SU-DHL-6 (cell line): Measurements from ENCODE around the gene OBSCN.

Source experiments
- H2AFZ ChIP-seq: fragments of 200-600 bp; sonication (generic); 2 replicates; pipeline ENCODE4 v1.6.1; 2014; ENCODE audit warnings: low read depth, mild to moderate bottlenecking, moderate library complexity, mixed read lengths, antibody characterized with exemption, low read length; ENCODE audit not compliant: severe bottlenecking
- H3F3A ChIP-seq: fragments of 200-600 bp; shearing (Covaris generic); 2 replicates; pipeline ENCODE4 v1.6.0; 2016; ENCODE audit warnings: antibody characterized with exemption, mild to moderate bottlenecking; ENCODE audit not compliant: insufficient read depth
- H3K27ac ChIP-seq: fragments of 200-600 bp; sonication (generic); 2 replicates; pipeline ENCODE4 v1.5.1; 2016; ENCODE audit warnings: low read depth, mild to moderate bottlenecking, low read length, moderate library complexity, mixed read lengths
- H3K27me3 ChIP-seq: fragments of 200-600 bp; sonication (generic), shearing (Covaris generic); 2 replicates; pipeline ENCODE4 v1.6.0; 2014; ENCODE audit warnings: mild to moderate bottlenecking, low read length
- H3K36me3 ChIP-seq: fragments of 200-600 bp; sonication (generic); 2 replicates; pipeline ENCODE4 v1.6.1; 2014; ENCODE audit warnings: mild to moderate bottlenecking, low read length, mixed read lengths
- H3K4me2 ChIP-seq: fragments of 300-600, 200-600 bp; shearing (Covaris generic), sonication (generic); 2 replicates; pipeline ENCODE4 v1.6.0; 2014; ENCODE audit warnings: low read length, low read depth, mild to moderate bottlenecking; ENCODE audit not compliant: poor library complexity, severe bottlenecking
- H3K4me3 ChIP-seq: fragments of 200-600 bp; sonication (generic); 2 replicates; pipeline ENCODE4 v1.5.1; 2014; ENCODE audit warnings: antibody characterized with exemption, low read length, mild to moderate bottlenecking, mixed read lengths; ENCODE audit not compliant: insufficient read depth, poor library complexity, severe bottlenecking
- H3K79me2 ChIP-seq: fragments of 200-600 bp; sonication (generic); 2 replicates; pipeline ENCODE4 v1.6.1; 2014; ENCODE audit warnings: mild to moderate bottlenecking, low read length, moderate library complexity; ENCODE audit not compliant: insufficient read depth
- H3K9ac ChIP-seq: fragments of 200-600 bp; sonication (generic); 2 replicates; pipeline ENCODE4 v1.7.0; 2014; ENCODE audit warnings: mild to moderate bottlenecking, low read length
- H3K9me2 ChIP-seq: fragments of 200-600 bp; sonication (generic); replicated peaks from 2 replicates; pipeline ENCODE4 v1.6.1; 2014; ENCODE audit warnings: low read length; ENCODE audit not compliant: insufficient read depth
- H3K9me3 ChIP-seq: fragments of 200-600 bp; sonication (generic); 2 replicates; pipeline ENCODE4 v1.6.1; 2014; ENCODE audit warnings: low read length, mixed read lengths; ENCODE audit not compliant: insufficient read depth
- H4K20me1 ChIP-seq: fragments of 200-600 bp; sonication (generic); 2 replicates; pipeline ENCODE4 v1.6.1; 2014; ENCODE audit warnings: low read depth, mild to moderate bottlenecking, antibody characterized with exemption, low read length, moderate library complexity, mixed read lengths
- EZH2phosphoT487 ChIP-seq: fragments of 200-600 bp; sonication (generic), shearing (Covaris generic); conservative IDR thresholded peaks from 2 replicates; pipeline ENCODE4 v1.6.1; 2018; ENCODE audit warnings: mild to moderate bottlenecking, antibody characterized with exemption, low read length, moderate library complexity, mixed read lengths
- TF ChIP-seq, protein P1 (sequence below): fragments of 200-600 bp; sonication (generic); IDR thresholded peaks from one replicate; pipeline ENCODE4 v1.5.1; 2017; ENCODE audit warnings: antibody characterized with exemption, mild to moderate bottlenecking, low read length, moderate library complexity; ENCODE audit not compliant: insufficient read depth, poor library complexity, severe bottlenecking

OBSCN gene

DNA sequence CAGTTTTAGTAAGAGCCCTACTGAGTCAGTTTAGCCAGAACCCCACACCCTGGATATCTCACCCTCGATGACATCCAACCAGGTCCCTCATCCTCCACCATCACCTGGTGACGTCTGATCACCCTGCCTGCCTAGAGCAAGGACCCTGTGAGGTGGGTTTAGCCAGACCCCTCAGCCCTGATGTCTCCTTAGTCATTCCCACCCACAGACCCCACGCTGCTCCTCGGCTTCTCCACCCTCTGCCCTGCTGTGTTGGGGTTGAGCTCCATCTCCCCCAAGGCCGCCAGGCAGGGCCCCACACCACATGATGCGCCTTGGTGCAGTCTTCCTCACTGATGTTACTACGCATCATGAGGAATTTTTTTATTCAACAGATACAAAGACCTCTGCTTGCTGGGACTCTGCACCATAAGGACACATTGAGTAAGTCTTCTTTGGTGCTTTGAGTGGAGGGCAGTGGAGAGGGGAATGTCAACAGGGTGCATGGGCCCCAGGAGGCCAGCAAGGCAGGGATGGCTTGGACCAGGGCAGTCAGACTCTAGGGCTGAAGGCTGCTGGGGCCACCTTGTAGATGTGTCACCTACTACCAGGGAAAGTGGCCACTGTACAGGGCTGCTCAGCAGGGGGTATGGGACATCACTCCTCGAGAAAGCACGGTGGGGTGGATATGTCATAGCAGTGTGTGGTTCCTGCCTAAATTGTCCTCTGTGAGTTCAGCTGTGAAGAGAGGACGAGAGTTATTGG, 43.9 kb upstream of the OBSCN start:
- Histone ChIP-seq H3K27ac (no peak overlapping the region), H4K20me1 (no peaks in the 10 kb centered on the region), H3K79me2 (no peaks in the 10 kb centered on the region), H3K9ac (no peak overlapping the region), H3K4me3 (no peak overlapping the region), H3K36me3 (no peaks in the 10 kb centered on the region), H2AFZ (no peak overlapping the region), H3K9me2 (no peaks in the 10 kb centered on the region), H3F3A (no peaks in the 10 kb centered on the region), H3K4me2 (no peak overlapping the region), H3K9me3 (no peaks in the 10 kb centered on the region), H3K27me3 (no peaks in the 10 kb centered on the region)
- TF ChIP-seq, protein P1, sequence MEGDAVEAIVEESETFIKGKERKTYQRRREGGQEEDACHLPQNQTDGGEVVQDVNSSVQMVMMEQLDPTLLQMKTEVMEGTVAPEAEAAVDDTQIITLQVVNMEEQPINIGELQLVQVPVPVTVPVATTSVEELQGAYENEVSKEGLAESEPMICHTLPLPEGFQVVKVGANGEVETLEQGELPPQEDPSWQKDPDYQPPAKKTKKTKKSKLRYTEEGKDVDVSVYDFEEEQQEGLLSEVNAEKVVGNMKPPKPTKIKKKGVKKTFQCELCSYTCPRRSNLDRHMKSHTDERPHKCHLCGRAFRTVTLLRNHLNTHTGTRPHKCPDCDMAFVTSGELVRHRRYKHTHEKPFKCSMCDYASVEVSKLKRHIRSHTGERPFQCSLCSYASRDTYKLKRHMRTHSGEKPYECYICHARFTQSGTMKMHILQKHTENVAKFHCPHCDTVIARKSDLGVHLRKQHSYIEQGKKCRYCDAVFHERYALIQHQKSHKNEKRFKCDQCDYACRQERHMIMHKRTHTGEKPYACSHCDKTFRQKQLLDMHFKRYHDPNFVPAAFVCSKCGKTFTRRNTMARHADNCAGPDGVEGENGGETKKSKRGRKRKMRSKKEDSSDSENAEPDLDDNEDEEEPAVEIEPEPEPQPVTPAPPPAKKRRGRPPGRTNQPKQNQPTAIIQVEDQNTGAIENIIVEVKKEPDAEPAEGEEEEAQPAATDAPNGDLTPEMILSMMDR = no peak
- TF ChIP-seq EZH2phosphoT487 = no peak

DNA sequence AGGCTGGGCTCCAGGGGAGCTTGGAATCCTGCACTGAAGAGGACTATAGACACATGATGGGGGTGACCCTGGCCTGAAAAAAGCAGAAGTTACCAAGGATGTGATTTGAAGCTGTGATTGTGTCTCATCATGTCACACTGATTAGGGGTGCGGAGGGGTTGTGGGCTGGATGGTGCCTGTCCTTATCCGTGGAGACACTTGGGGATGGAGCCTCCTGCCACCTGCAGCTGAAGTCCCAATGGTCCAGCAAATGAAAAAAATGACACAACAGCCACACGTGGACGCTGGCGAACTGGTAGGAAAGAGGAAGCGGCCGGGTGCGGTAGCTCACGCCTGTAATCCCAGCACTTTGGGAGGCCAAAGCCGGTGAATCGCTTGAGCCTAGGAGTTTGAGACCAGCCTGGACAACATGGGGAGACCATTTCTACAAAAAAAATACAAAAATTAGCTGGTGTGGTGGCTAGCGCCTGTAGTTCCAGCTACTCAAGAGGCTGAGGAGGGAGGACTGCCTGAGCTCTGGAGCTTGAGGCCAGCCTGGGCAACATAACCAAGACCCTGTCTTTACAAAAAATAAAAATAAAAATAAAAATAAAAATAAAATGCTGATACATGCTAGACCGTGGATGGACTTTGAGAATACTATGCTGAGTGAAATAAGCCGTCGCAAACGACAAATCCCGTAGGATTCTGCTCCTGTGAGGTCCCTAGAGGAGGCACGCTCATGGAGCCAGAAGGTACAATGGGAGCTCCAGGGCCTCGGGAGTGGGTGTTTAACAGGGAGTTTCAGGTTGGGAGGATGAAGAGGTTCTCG, 43.1 kb upstream of the OBSCN start:
- Histone ChIP-seq H3K9me2 (no peaks in the 10 kb centered on the region), H3K9ac (peak overlapping the region; percentile 62), H3K27me3 (no peaks in the 10 kb centered on the region), H3K27ac (peak overlapping the region; percentile 50), H3F3A (no peaks in the 10 kb centered on the region), H3K36me3 (no peaks in the 10 kb centered on the region), H3K4me2 (peak overlapping the region; percentile 97), H2AFZ (peak overlapping the region; percentile 39), H3K4me3 (peak overlapping the region; percentile 64), H3K79me2 (no peaks in the 10 kb centered on the region), H3K9me3 (no peaks in the 10 kb centered on the region), H4K20me1 (no peaks in the 10 kb centered on the region)
- TF ChIP-seq, protein P1 = no peak
- no peak for TF ChIP-seq EZH2phosphoT487

DNA sequence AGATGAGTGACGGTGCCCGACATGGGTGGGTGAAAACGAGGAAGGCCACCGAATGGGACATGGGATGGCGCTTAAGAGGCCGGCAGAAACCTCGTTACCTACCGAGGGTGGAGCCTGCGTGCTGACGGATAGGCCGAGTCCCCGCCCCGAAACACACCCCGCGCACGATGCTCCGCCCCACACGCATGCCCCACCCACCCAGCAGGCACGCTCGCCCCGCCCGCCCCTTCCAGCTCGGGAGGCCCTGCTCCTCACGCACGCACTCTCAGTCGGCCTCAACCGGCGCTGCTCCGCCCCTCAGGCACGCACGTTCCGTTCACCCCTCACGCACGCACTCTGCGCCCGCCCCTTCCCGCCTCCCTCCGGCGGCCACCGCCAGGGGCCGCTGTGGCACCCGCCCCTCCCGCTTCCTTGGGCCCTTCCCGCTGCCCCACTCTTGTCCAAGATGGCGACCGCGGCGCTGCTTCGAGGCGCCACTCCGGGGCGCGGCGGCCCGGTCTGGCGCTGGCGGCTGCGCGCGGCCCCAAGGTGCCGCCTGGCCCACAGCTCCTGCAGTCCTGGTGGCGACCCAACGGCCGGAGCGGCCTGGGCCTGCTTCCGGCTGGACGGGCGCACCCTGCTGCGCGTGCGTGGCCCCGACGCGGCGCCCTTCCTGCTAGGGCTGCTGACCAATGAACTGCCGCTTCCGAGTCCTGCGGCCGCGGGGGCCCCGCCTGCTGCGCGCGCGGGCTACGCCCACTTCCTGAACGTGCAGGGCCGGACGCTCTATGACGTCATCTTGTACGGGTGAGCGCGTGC, 42.3 kb upstream of the OBSCN start, which contains the start of gene IBA57:
Gene IBA57, plus strand, starts transcription at position 433 of the 798 bp plus-strand sequence. Its CDS starts 13 bp downstream, at position 446.
- peak within 1 kb of the TSS; percentile 39 for H2AFZ ChIP-seq
- H3K9me3 ChIP-seq = no peaks in the 10 kb centered on the region
- TF ChIP-seq EZH2phosphoT487 = no peak
- TF ChIP-seq, protein P1 = peak; percentile 57
- no peaks in the 10 kb centered on the region for H3K79me2 ChIP-seq
- H3K27me3 ChIP-seq = no peaks in the 10 kb centered on the region
- no peaks in the 10 kb centered on the region for H3K36me3 ChIP-seq
- H4K20me1 ChIP-seq = no peaks in the 10 kb centered on the region
- no peaks in the 10 kb centered on the region for H3K9me2 ChIP-seq
- H3K4me3 ChIP-seq = peak within 1 kb of the TSS; percentile 76
- no peaks in the 10 kb centered on the region for H3F3A ChIP-seq
- peak within 1 kb of the TSS; percentile 77 for H3K9ac ChIP-seq
- peak within 1 kb of the TSS; percentile 97 for H3K4me2 ChIP-seq
- H3K27ac ChIP-seq = peak within 1 kb of the TSS; percentile 90
